Hepatocyte (in vitro differentiated cells): ENCODE measurements around the gene GJB3.
"Not testable (repeated sequence)": the region's sequence is repeated elsewhere in the genome, so short reads cannot be mapped to it uniquely, and the experiment has no call there.

ENCODE experiments used
- CTCF ChIP-seq: fragments of 200-600 bp; sonication (generic); IDR thresholded peaks from 2 replicates; pipeline ENCODE4 v1.5.1; 2016; ENCODE audit warnings: antibody characterized with exemption, mild to moderate bottlenecking; ENCODE audit not compliant: poor library complexity
- EZH2 ChIP-seq: fragments of 200-600 bp; sonication (generic); IDR thresholded peaks from 2 replicates; pipeline ENCODE4 v1.6.1; 2016; ENCODE audit warnings: antibody characterized with exemption, mild to moderate bottlenecking, borderline replicate concordance

GRCh38 chr1:34810781-34811180 lies 29.8 kb downstream of the GJB3 start:
- TF ChIP-seq CTCF, EZH2: not testable (repeated sequence)
